Peyer's patch (tissue), 4 donors: ENCODE measurements around the gene HSF4. TPM values are rescaled to one million over a fixed set of nuclear protein-coding genes. Genes with fewer than 3 reads are reported as not detected.

Experiments
- DNase-seq, 3 donors: peaks; one replicate each; pipeline ENCODE4 v3.0.0-alpha.2; 2017 to 2019
- H3K27ac ChIP-seq, 4 donors: fragments of 200-600 bp; sonication (generic); one replicate each; pipeline ENCODE4 v1.5.1; 2016 to 2019
- H3K27me3 ChIP-seq, 2 donors: fragments of 200-600 bp; sonication (generic); one replicate each; pipeline ENCODE4 v1.5.1; 2019
- H3K36me3 ChIP-seq, 3 donors: fragments of 200-600 bp; sonication (generic); one replicate each; pipeline ENCODE4 v1.5.1; 2016 to 2019
- H3K4me1 ChIP-seq, 4 donors: fragments of 200-600 bp; sonication (generic); one replicate each; pipeline ENCODE4 v1.5.1; 2016 to 2019
- H3K4me3 ChIP-seq, 4 donors: fragments of 200-600 bp; sonication (generic); 1 replicate in 3 of 4; 2 replicates in 1 of 4; pipeline ENCODE4 v1.5.1; 2016 to 2019; ENCODE audit warnings: mild to moderate bottlenecking in 1 of 4
- H3K9me3 ChIP-seq, 4 donors: fragments of 200-600 bp; sonication (generic); one replicate each; pipeline ENCODE4 v1.5.1; 2016 to 2019; ENCODE audit warnings: mild to moderate bottlenecking in 1 of 4
- CTCF ChIP-seq, 6 experiments: fragments of 450-650 bp in 4 of 6; fragments of 200-600 bp in 2 of 6; sonication (generic) in 1 of 6; IDR thresholded peaks; one replicate each; pipeline ENCODE4 v1.5.1; 2017 to 2019; ENCODE audit warnings: antibody characterized with exemption in 6 of 6, mild to moderate bottlenecking in 3 of 6, moderate library complexity in 1 of 6
- POLR2A ChIP-seq, 2 donors: fragments of 450-650 bp; IDR thresholded peaks; one replicate each; pipeline ENCODE4 v1.5.1; 2017; ENCODE audit warnings: antibody characterized with exemption in 2 of 2, mild to moderate bottlenecking in 2 of 2, moderate library complexity in 2 of 2
- total RNA-seq, 4 donors: library from RNA; depleted of rRNA; stranded (reverse); fragments of >200 nt; gene quantifications; one replicate each; pipeline ENCODE4 v1.1.0, GENCODE V29; 2016

Gene HSF4
- total RNA-seq, 4 donors from 2014 or later, result 15.6 to 140 (median 69.8) TPM

DNA sequence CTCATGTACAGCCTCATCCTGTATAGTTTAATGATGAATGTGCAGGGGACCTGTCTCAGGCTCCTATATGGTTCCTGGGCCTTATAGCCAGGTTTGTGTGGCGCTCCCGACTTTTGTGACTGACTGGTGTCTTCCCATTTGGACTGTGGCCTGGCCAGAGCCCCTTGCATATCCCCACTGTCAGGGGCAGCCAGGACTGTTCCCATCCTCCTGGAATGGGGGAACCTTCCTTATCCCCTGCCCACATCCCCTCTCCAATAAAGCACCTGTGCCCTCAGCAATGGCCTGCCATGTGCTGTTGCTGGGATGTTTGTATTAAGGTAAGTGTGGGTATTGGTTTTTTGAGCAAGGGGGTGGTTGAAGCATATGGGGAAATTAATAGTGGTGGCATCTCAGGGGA lies 16.3 kb upstream of the HSF4 start:
- Histone ChIP-seq H3K4me1 (peaks cover 0 to 19% (median 3%) of the 10 kb centered on the region in 4 donors), H3K27ac (no peak overlapping the region), H3K36me3 (peaks cover 0 to 46% (median 3%) of the 10 kb centered on the region in 3 donors), H3K9me3 (no peaks in the 10 kb centered on the region), H3K27me3 (no peaks in the 10 kb centered on the region), H3K4me3 (no peak overlapping the region)
- no peak for TF ChIP-seq POLR2A (IDR thresholded peaks at IDR 0.05)
- TF ChIP-seq CTCF (IDR thresholded peaks at IDR 0.05), result no peak
- DNase-seq, result no peak

DNA sequence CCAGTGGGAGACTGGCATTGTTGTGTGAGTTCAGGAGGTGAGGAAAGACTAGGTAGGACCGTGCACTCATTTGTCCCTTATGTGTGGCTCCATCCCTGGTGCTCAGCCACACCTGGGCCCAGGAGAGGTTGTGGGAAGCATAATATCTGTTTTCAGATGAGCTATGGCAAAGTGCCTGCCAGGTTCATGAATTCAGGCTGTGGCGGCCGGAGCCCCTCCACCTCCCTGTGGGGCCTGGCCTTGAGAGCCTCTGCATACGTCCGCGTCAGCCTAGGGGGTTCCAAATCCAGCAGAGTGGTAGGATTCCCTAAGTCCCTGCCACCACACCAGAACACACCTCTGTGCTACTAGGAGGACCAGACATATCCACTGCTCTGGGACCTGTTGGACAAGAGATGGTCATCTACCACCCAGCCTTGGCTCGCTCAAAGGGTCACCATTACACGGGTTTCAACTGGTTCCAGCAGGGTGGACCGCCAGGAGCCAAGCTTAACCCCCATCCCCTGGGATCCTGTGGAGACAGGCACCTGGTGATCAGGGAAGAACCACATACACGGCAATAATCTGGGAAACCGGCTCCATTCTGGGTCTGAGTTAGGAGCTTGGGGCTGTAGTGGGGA lies 15.8 kb upstream of the HSF4 start:
- DNase-seq, result no peak
- no peak overlapping the region for H3K27ac ChIP-seq
- H3K36me3 ChIP-seq, result peaks cover 0 to 41% (median 0%) of the 10 kb centered on the region in 3 donors
- no peaks in the 10 kb centered on the region for H3K9me3 ChIP-seq
- peaks cover 0 to 19% (median 3%) of the 10 kb centered on the region in 4 donors for H3K4me1 ChIP-seq
- no peaks in the 10 kb centered on the region for H3K27me3 ChIP-seq
- TF ChIP-seq POLR2A (IDR thresholded peaks at IDR 0.05) (no peak), CTCF (IDR thresholded peaks at IDR 0.05) (no peak)
- no peak overlapping the region for H3K4me3 ChIP-seq

DNA sequence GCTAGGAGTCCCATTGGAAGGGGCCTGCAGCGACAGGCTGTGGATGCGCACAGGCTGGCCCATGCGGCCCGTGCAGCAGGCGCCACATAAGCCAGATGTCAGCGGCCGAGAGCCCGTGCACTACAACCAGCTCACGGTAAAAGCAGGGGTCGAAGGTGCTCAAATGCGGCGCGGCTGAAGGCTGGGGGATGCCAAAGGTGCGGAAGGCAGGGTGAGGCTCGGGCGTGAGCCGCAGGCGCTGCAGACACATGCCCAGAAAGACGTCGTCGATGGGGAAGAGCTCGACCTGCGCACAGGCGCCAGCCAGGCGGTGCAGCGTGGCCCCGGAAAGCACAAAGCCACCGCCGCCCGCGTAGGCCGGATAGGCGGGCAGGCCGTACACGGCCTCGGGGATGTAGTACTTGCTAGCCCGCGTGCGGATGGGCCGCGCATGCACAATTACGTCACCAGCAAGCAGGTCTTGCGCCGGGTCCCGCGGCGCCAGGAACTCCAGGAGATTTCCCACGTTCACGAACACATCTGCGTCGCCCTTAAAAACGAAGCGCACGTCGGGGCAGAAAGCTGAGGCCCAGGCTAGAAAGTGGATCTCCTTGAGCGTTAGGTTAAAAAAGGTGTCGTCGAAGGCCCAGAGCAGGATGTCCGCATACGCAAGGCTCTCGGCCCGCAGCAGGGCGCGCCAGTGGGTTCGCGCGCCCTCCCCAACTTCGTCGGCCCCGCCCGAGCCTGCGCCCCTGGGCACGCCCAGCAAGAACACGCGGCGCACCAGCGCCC lies 15.1 kb upstream of the HSF4 start:
- TF ChIP-seq POLR2A (IDR thresholded peaks at IDR 0.05), result no peak
- no peak for TF ChIP-seq CTCF (IDR thresholded peaks at IDR 0.05)
- no peak for DNase-seq
- peak overlapping the region in 3 of 4 donors; percentile 57 to 70 (median 63) for H3K4me3 ChIP-seq
- peak overlapping the region in 3 of 4 donors; percentile 71 to 87 (median 73) for H3K27ac ChIP-seq
- no peaks in the 10 kb centered on the region for H3K9me3 ChIP-seq
- H3K4me1 ChIP-seq, result peaks cover 0 to 19% (median 3%) of the 10 kb centered on the region in 4 donors
- H3K36me3 ChIP-seq, result peaks cover 0 to 34% (median 0%) of the 10 kb centered on the region in 3 donors
- H3K27me3 ChIP-seq, result no peaks in the 10 kb centered on the region

DNA sequence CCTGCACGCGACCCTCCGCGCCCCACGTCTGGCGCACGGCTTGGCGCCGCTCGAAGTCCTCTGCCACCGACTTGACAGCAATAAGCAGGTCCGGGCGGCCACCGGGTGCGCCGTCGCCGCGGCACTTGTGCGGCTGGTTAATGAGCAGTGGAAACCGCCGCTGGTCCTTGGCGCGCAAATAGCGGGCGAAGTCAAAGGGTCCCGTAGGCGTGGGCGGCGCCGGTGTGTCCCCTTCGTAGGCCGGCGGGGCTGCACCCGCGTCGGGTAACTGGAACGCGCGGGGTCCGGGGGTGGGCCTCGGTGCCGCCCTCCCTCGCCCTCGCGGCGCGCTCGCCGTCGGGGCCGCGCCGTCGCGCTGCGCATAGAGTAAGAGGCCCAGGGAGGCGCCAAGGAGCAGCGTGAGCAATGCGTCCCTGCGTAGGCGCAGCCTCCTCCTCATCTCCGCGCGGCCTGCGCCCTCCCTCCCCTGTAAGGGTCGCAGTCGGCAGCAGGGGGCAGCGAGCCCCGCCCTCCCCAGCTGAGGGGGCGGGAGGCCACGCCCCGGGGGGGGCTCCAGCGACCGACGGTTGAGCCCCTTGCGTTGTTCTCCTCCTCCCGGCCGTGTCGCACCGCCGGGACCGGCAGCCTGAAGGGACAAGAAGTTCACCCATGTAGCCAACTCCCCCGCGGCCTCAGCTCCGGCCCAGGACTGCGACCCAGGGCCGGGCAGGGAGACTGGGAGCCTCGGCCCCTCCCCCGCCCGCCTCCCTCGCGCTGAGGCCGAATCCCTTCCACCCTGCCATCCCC lies 14.3 kb upstream of the HSF4 start:
- DNase-seq, result peak in 1 of 3 donors; percentile 57
- Histone ChIP-seq H3K4me3 (peak overlapping the region; percentile 51 to 70 (median 60)), H3K9me3 (no peaks in the 10 kb centered on the region), H3K4me1 (peaks cover 0 to 26% (median 6%) of the 10 kb centered on the region in 4 donors), H3K36me3 (peaks cover 0 to 26% (median 0%) of the 10 kb centered on the region in 3 donors), H3K27ac (peak overlapping the region; percentile 56 to 87 (median 72)), H3K27me3 (no peaks in the 10 kb centered on the region)
- peak in 1 of 6 experiments; percentile 8 for TF ChIP-seq CTCF (IDR thresholded peaks at IDR 0.05)
- no peak for TF ChIP-seq POLR2A (IDR thresholded peaks at IDR 0.05)

DNA sequence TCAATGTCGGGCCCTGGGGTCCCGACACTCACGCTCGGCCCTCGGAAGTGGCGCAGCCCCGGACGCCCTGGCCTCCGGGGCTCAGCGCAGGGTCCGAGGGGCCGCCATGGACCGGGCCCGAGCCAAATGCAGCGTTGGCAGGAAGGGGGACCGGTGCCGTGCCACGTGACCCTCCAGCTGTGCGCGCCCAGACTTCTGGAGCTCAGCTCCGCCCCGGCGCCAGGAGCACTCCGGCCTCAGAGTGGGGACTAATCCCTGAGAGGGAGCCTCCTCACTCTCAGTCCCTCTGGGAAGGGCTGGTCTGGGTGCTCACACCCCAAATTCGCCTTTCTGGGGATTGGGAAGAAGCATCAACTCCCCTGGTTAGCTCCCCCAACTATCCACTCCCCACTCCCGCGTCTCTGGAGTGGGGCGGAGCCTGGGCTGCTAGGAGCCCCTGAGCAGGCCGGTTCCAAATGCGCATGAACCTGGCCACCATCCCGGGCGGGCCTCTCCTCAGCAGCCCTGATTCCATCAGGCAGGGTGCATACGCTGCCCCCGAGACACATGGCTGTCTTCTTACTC lies 13.6 kb upstream of the HSF4 start, which contains the start of gene B3GNT9:
Gene B3GNT9, minus strand, starts transcription at position 166 of the 564 bp plus-strand sequence. CDS start 513 bp downstream, outside the sequence.
- peaks cover 4 to 33% (median 12%) of the 10 kb centered on the region in 4 donors for H3K4me1 ChIP-seq
- peak within 1 kb of the TSS; percentile 56 to 87 (median 72) for H3K27ac ChIP-seq
- peaks cover 0 to 19% (median 0%) of the 10 kb centered on the region in 3 donors for H3K36me3 ChIP-seq
- H3K27me3 ChIP-seq, result no peaks in the 10 kb centered on the region
- H3K9me3 ChIP-seq, result no peaks in the 10 kb centered on the region
- peak within 1 kb of the TSS; percentile 51 to 70 (median 60) for H3K4me3 ChIP-seq
- peak; percentile 51 to 74 (median 73) for DNase-seq
- TF ChIP-seq POLR2A (IDR thresholded peaks at IDR 0.05) (no peak), CTCF (IDR thresholded peaks at IDR 0.05) (no peak)
